VCaP (cell line): Measurements from ENCODE around the gene JPH3.
"Not testable (repeated sequence)": the region's sequence is repeated elsewhere in the genome, so short reads cannot be mapped to it uniquely, and the experiment has no call there.

Experiments used
- H3K27ac ChIP-seq: fragments of 450-650 bp; 2 replicates; pipeline ENCODE4 v1.5.1; 2017
- CTCF ChIP-seq: fragments of 450-650 bp; conservative IDR thresholded peaks from 2 replicates; pipeline ENCODE4 v1.5.1; 2017; ENCODE audit warnings: mild to moderate bottlenecking, moderate library complexity

The JPH3 gene

GRCh38 chr16:87677830-87678229 lies 75.5 kb downstream of the JPH3 start:
- no peak for TF ChIP-seq CTCF

GRCh38 chr16:87678618-87679017 lies 76.3 kb downstream of the JPH3 start:
- no peak for TF ChIP-seq CTCF

More at GRCh38 chr16:87677830-87678229, 75.5 kb downstream of the JPH3 start:
- no peak overlapping the region for H3K27ac ChIP-seq

GRCh38 chr16:87679593-87680271 lies 77.4 kb downstream of the JPH3 start:
- H3K27ac ChIP-seq = no peak overlapping the region
- no peak for TF ChIP-seq CTCF

More at GRCh38 chr16:87678618-87679017, 76.3 kb downstream of the JPH3 start:
- no peak overlapping the region for H3K27ac ChIP-seq

GRCh38 chr16:87680272-87680644 lies 78.0 kb downstream of the JPH3 start:
- no peak overlapping the region for H3K27ac ChIP-seq
- TF ChIP-seq CTCF = no peak

GRCh38 chr16:87681051-87681602 lies 78.8 kb downstream of the JPH3 start:
- not testable (repeated sequence) for H3K27ac ChIP-seq

- no peak overlapping the region for H3K27ac ChIP-seq
- no peak for TF ChIP-seq CTCF
These were observed 79.8 kb downstream of the JPH3 start for GRCh38 chr16:87681981-87682570.

GRCh38 chr16:87682852-87683399 lies 80.6 kb downstream of the JPH3 start:
- TF ChIP-seq CTCF = no peak
- H3K27ac ChIP-seq = no peak overlapping the region
